ENCODE data around the gene CTDP1.

CTDP1 gene

DNA sequence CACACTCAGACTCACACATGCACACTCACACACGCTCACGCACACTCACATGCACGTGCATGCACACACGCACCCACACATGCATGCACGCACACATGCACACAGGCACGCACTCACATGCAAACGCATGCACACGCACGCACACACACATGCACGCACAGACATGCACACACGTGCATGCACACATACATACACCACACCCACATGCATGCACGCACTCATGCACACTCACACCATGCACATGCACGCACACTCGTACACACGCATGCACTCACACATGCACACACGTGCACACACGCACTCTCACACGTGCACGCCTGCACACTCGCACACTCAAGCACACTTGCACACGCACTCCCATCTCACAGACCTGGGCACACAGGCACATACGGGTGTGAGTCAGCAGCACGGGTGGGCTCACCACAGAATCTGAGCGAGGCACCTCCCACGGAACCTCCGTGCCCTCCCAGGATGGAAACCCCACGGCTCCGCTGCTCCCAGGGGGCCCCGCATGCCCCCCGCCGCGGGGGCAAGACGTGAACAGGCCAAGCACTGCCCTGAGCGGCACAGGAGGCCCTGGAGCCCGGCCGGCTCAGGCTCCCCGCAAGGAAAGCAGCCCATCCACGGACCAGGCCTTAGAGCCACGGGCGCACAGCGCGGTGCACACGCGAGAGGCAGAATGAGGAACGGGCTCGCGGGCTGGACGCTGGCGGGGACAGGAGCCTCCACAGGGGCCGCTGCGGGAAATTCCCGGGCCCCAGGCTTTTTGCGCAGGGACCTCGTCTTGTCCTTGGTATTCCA lies 109.7 kb downstream of the CTDP1 start:
- in situ Hi-C loops (cut with HindIII; ENCODE audit: low sequenced_read_pairs): no loop called here

DNA sequence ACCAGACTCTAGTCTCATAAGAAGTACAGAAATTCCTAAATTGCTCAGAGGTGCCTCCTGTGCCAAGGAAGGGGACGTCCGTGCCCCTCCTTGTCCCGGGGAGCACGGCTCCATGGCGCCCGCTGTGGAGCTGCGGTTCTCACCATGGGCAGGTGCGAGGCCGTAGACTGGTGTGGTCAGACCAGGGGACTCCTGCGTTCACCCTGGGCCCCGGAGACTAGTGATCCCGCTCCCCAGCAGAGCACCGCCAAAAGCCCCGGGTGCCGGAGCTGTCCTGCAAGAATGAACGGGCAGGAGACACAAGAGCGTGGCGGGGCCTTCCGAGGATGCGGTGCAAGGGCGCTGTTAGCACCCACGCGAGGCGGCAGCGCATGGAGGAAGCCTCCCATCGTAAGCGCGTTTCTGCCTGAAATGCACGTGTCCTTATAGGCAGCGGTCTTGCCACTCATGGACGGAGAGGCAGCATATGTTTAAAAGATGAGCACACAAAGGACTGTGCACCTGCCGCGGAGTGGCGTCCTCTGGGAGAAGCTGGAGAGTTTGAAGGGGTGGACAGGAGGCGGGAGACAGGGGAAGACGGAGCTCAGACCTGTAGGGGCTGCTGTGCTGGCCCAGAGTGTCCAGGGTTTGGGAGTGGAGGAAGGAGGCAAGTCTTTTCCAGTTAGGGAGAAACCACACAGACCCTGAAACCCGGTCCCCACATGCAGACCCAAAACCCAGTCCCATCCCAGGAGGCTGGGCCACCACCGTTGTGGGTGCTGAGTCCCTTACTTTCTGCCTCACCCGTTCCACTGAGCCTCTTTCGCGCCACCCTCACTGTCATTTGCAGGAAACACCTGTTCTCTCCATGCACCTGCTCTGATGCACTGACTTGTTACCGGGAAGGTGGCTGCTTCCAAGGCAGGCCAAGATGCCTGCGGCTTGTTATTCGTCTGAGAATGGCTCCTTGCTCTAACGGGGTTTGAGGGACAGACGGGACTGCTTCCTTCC lies 110.6 kb downstream of the CTDP1 start:
- in situ Hi-C loops (cut with HindIII; ENCODE audit: low sequenced_read_pairs): no loop called here

- in situ Hi-C loops (cut with HindIII; ENCODE audit: low sequenced_read_pairs): no loop called here
These were observed 111.7 kb downstream of the CTDP1 start for GRCh38 chr18:79790996-79791972.

DNA sequence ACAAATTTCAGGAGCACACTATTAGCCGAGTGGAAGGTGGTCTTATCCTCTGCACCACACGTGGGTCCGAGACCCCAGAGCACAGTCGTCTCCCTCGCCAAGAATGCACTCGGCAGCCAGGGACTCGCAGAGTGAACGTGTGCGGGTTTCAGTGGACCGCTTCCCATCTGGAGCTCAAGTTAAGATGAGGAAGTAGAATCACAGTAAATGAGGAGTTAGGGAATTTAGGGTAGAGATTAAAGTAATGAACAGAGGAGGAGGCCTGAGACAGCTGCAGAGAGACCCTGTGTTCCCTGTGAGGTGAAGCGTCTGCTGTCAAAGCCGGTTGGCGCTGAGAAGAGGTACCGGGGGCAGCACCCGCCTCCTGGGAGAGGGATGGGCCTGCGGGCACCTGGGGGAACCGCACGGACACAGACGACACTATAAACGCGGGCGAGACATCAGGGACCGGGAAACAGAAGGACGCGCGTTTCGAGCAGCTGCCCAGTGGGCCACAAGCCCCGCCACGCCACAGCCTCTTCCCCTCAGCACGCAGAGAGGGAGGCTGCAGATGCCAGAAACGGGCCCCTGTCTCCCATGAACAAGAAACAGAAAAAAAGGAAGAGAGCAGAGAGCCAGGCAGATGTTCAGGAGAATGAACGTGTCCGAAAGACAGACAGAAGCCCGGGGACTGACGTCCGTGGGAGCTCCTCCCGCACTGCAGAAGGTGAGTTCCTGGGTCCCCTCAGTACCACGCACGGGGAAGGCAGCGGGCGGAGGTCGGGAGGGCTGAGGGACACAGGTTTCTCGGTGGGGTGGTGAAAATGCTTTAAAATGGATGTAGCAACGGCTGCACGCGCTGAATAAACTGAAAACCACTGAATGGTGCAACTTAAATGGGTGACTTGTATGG lies 112.7 kb downstream of the CTDP1 start:
- in situ Hi-C loops (cut with HindIII; ENCODE audit: low sequenced_read_pairs): no loop called here

- in situ Hi-C loops (cut with HindIII; ENCODE audit: low sequenced_read_pairs): no loop called here
These were observed 113.4 kb downstream of the CTDP1 start for GRCh38 chr18:79792988-79793355.

GRCh38 chr18:79794846-79795245 lies 115.2 kb downstream of the CTDP1 start:
- in situ Hi-C loops (cut with HindIII; ENCODE audit: low sequenced_read_pairs): no loop called here

- in situ Hi-C loops (cut with HindIII; ENCODE audit: low sequenced_read_pairs): no loop called here
These were observed 115.8 kb downstream of the CTDP1 start for GRCh38 chr18:79795446-79795845.

DNA sequence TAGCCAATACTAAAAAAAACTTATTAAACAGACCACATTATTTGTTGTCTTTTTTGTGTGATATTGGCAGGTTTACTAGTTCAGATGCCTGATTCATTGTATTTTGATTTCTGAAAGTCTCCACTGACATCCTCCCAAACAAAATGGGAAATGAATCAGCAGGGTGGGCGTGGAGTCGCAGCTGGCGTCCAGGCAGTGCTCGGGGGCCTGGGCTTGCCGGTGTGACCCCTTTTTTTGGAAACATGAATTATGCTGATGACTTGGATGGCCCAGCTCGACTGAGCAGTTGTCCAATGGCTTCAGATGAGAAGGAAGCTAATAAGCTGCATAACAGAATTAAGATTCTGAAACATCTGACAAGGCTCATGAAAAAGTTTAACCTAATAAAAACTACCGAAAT lies 116.4 kb downstream of the CTDP1 start:
- in situ Hi-C loops (cut with HindIII; ENCODE audit: low sequenced_read_pairs): no loop called here

DNA sequence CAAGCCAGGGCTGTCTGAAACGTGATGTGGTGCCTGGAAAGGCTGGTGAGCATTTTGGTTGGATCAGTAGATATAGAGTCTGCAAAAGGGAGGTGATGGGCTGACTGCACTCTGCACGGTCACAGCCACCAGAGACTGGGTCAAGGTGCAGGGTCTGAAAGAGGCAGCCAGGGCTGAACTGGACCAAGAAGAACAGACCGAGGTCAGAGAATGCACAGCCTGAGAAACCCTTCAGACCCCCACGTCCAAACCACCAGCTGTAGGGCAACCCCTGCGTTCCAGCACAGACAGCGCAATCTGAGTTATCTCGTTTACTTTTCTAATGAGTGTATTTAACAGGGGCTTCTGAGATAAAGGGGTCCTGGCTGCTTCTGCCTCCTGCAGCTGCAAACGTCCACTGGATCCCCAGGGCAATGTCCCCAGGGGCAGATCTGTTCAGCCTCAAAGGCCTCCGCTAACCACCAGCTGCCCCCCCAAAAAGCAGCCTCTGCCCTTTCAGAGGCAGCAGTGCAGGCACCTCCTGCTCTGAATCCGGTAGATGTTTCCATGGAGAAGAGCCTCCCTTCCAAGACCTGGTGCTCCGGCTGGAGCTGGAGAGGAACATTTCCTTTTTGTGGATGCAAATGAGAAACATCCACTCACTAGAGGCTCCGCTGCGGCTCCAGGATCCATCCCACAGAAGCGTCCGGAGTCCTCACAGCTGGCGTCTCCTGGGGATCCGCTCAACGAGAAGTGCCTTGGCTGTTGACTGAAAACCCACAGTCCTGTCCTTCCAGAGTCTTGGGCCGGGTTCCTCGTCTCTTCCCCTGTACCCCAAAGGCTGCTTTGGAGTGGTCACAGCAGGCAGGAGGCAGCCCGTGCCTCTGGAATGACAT lies 117.2 kb downstream of the CTDP1 start:
- in situ Hi-C loops (cut with HindIII; ENCODE audit: low sequenced_read_pairs): no loop called here

DNA sequence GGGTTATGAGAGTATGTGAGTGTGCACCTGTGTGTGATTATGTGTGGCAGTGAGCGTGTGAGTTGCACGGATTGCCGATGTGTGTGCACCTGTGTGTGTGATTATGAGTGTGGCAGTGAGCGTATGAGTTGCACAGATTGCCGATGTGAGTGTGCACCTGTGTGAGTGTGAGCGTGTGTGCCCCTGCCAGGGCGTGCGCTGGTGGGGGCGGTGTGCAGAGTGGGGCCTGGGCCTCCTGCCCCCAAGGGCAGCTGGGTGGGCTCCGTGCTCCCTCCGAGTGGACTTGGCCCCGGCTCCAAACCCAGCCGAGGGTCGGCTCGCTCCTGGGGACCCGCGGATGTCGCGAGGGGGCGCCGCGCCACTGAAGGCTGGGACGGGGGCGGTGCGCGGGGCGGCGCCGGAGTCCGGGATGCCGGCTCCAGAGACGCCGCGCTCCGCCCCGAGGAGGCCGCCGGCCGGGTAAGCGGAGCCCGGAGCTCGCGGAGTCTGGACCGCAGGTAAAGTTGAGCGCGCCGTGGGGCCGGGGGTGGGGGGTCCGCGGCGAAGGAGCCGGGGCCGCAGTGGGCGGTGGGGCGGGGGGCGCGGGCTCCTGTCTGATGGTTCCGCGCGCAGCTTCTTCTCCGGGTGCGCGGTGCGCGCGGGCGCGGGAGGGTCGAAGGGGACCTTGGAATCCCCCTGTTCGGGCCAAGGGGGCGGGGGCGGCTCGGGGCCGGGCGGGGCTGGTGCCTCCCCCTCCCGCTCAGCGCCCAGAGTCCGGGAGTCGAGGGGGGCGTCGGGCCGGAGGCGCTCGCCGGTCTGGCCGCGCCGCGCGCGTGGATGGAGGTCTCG lies 118.1 kb downstream of the CTDP1 start, which contains the start of gene KCNG2:
Gene KCNG2 (plus strand): TSS at position 421 of the 828 bp plus-strand sequence. CDS start 65,730 bp downstream, outside the sequence.
- in situ Hi-C loops (cut with HindIII; ENCODE audit: low sequenced_read_pairs): no loop called here

GRCh38 chr18:79798346-79798998 lies 118.9 kb downstream of the CTDP1 start:
- in situ Hi-C loops (cut with HindIII; ENCODE audit: low sequenced_read_pairs): no loop called here

DNA sequence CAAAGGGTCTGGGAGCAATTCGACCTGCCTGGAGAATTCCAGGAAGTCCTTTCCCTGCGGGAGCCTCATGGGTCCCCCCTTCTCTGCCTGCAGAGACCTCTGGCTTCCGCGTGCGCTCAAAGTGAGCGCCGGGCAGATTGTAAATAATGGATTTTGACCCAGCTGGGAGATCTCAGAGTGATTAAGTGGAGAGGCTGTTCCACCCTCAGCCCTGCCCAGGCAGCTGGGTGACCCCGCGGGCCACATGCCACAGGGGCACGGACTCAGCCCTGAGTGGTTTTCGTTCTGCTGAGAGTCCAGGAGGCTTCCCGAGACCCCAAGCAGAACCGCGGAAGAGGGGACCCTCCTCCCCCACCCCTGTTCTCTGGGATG lies 119.4 kb downstream of the CTDP1 start:
- in situ Hi-C loops (cut with HindIII; ENCODE audit: low sequenced_read_pairs): no loop called here

- in situ Hi-C loops (cut with HindIII; ENCODE audit: low sequenced_read_pairs): loop anchor here (10.0 kb wide), 1 partner anchor 175 kb away; no protein-coding TSS in a partner anchor
These were observed 120.2 kb downstream of the CTDP1 start for GRCh38 chr18:79799619-79800370.

DNA sequence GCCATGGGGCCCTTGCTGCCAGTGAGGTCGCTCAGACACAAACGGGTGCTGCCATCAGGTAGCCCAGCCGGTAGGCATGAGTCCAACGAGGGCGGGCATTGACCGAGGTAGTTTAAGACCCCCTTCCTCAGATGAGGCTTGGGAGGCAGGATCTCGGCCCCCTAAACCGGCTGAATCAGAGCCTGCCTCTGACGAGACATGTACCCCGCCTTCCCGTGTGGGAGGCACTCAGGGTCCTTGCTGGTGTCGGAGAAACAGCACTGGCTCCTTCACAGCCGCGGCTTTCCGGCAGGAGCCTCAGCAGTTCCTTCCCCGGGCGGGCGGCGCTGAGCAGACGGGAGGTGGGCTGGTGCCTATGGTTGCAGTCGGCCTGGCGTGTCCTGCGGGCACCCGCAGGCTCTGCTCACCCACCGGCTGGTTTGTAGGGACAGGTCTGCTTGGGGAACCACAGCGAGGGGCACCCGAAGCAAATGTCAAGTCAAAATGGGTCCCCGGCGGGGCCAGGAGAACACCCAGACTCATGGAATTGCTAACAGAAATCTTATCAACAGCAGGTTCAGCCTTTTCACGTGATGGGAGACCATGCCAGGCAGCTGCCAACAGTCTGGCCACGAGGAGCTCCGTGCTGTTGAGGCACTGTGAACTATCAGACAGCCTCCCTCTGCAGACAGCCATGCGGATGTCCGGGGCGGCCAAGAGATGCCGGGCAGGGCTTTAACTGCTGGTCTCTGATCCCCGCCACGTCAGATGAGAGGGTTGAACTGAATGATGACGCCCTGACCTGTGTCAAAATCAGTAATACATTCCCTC lies 121.0 kb downstream of the CTDP1 start:
- in situ Hi-C loops (cut with HindIII; ENCODE audit: low sequenced_read_pairs): loop anchor here (10.0 kb wide), 1 partner anchor 174 kb away; no protein-coding TSS in a partner anchor

- in situ Hi-C loops (cut with HindIII; ENCODE audit: low sequenced_read_pairs): loop anchor here (10.0 kb wide), 1 partner anchor 174 kb away; no protein-coding TSS in a partner anchor
These were observed 121.6 kb downstream of the CTDP1 start for GRCh38 chr18:79801217-79801616.

Measured in endothelial cell of hepatic sinusoid (primary cell).